HG03103 (cell line): ENCODE results near the gene KRT82.

Experiments used
- ATAC-seq: cut with Tn5 transposase; IDR thresholded peaks from one replicate; pipeline ENCODE4 v1.9.1; 2021; ENCODE audit warnings: low read depth; ENCODE audit not compliant: unreplicated experiment

KRT82 gene

DNA sequence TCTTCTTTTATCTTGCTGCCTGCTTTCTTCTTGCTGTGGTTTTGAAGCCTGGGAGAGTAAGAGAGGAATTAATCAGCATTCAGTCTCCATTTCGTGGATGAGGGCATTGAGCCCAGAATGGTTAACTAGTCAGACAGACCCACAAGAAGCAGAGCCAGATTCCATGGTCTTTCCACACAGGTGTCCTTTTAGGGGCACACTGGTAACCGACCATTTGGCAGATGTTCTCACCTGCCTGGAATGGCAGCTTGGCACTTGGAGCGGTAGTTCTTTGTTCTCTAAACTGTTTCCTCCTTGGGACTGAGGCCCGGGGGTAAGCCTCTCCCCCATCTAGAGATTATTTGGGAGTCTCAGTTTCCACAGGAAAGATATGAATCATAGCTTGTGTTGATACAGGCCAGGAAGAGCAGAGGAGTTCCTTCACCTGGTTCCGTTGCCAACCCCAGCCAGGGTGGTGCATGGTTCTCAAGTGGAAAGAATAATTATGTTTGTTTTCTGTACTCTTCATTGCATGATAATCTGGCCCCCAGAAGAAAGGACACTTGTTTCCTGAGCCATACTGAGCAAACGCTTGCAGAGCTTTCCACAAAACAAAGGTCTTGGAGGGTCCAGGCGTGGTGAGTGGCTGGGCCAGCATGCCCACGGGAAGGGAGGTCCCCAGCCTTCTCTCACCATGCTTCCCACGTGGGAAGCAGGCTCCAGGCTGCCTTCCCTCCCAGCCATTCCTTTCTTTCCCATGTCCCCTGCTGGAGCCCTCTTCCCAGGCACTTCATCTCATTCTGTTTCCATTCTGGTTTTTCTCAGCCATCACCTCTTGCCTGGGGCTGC, 30.1 kb upstream of the KRT82 start:
- no peak for ATAC-seq

DNA sequence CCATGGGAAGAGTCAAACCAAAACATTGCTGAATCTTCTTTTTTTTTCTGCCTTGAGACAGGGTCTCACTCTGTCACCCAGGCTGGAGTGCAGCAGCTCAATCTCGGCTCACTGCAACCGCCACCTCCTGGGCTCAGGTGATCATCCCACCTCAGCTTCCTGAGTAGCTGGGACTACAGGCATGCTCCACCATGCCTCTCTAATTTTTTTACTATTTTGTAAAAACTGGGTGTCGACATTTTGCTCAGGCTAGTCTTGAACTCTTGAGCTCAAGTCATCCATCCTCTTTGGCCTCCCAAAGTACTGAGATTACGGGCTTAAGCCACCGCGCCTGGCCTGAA, 29.5 kb upstream of the KRT82 start:
- ATAC-seq, result no peak

DNA sequence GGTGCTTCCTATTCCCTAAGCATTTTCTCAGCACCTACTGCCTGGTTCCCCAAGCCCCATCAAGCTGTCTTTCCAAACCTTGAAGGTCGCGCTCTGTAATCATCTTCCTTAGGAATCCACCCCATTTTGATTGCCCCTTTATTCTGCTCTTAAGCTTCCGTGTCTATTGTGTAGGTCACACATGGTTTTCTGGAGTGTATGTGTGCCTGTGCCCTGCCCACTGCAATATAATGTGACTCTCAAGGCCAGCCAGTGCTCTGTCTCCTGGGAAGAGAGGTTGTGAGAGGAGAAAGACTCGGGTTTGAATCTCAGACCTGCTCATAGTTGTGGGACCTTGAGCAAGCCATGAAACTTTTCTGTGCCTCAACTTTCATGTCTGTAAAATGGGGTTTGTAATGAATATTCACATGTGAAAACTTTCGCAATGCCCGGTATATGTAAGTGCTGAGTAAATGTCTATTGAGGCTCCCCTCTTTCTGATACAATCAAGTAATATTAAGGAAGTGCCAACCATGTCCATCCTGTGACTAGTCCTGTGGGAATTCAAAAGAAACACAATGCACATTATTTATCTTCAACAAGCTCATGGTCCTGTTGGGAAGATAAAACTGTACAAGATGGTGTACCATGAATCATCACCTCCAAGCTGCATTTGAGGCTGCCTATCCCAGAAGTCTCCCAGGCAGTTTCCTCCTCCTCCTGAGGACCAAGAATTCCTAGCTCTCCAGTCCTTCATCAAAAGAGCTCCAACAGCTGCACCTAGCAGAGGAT, 28.8 kb upstream of the KRT82 start:
- no peak for ATAC-seq

DNA sequence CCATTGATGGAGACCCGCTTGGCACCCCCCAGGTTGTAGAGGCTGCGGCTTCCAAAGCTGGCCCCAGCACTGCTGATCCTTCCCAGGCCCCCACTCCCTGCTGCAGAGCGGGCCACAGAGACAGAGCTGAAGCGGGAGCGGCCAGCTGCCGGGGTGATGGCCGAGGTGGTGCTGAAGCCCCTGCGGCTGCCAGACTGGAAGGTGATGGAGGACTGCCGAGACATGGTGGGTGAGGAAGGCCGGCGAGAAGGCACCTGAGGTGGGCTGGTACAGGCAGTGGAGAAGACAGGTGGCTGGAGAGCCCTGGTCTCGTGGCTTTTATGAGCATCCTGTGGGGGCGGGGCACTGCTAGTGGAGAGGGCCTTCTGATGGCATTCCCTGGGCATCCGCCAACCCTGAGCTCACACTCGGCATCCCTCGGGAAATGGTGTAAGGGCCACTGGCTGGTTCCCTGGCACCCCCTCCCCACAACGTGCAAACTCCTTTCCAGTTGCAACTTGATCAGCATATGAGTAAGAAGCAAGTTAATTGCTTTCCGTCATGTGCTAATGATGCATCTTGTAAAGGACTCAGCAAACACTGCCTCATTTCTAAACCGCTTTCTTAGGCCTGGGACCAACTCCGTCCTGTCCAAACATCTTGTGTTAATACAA, 28.1 kb upstream of the KRT82 start, which contains the start of gene KRT75:
KRT75 (minus strand) TSS at position 291 of the 653 bp plus-strand sequence; CDS start at position 224, 67 bp downstream.
- ATAC-seq, result no peak

DNA sequence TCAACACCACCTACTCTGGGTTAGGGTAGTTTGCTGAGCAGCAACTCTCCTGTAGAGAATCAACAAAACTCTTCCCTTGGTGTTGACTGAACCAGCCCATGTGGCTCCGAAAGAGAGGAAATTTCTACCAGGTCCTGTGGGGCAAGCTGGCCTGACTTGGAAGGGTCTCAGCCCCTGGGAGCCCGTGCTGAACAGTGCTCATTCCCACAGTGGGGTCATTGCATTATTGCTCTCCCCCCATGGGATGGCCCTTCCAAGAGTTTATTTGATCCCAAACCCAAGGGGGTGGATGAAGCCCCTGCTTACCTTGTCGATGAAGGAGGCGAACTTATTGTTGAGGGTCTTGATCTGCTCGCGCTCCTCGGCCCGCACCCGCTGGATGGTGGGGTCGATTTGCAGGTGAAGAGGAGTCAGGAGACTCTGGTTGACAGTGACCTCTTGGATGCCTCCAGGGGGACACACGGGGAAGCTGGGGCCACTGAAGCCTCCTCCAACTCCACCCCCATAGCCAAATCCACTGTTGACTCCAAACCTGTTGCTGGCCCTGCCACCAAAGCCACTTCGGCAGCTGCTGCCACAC, 27.5 kb upstream of the KRT82 start:
- ATAC-seq, result no peak

DNA sequence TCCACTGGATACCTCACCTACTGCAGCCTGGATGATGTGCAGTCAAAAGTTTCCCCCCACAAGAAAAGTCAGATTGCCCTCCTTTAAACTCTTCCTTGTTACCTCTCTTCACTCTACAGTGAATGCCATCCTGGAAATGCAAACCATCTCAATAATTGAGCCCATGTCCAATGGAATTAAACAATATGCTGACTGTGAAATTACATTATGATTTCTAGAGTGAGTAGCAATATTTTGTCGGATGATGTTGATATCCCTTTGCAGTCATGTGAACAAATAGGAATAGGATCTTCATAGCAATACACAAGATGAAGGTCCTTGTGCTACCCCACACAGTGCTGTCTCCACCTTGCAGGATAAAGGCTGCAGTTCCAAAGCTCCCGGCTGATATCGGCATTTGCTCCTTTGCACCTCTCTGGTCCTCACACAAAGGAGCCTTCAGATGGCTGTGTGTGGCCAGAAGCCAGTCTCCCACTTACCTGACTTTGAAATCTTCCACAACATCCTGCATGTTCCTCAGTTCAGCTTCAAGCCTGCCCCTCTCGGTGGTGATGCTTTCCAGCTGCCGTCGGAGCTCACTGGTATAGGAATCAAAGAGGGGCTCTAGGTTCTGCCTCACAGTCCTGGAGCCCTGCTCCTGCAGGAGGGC, 26.5 kb upstream of the KRT82 start:
- ATAC-seq, result no peak

DNA sequence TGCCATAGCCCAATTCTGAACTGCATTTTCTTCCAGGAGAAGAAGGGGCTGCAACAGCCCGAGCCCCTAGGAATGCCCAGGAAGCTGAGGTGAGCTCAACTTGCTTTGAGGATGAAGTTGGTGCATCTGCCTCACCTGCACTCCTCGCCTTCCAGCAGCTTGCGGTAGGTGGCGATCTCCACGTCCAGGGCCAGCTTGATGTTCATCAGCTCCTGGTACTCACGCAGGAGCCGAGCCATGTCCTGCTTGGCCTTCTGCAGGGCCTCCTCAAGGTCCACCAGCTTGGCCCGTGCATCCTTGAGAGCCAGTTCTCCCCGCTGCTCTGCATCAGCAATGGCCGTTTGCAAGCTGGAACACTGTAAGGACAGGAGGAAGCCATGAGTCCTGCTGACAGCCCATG, 22.0 kb upstream of the KRT82 start:
- no peak for ATAC-seq

DNA sequence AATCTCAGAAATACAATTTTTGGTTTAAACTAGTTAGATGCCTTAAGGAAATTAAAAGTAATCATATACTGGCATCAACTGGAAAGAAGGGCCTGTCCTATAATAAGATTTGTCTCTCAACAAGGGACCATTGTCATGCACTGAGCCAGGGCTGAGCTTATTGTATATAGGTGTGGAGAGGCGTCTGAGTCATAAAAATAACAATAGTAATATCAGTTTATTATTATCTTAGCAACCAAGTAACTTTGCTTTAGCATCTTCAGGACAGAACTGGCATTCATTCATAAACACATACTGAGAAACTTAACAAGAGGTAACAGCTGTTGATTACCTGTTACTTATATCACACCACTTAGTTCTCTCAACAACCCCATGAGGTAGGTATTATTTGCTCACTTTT, 20.9 kb upstream of the KRT82 start:
- ATAC-seq, result no peak

DNA sequence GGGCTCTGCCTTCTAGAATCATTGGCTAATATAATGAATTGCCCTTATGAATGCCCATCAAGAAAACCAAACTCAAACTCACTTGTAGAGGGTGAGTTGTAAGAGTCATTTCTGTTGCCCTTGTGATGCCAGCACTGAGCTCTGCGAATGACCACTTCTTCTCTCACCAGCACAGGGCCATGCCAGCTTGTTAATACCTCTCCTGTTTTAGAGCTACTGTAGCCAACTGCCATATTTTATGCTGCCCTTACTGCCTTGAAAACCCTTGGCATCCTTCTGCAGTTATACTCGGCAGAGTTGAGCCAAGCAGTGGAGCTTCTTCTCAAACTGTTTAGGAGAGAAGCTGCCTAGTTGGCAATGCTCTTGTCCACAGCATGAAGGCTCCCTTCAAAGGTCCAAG, 19.9 kb upstream of the KRT82 start:
- ATAC-seq, result no peak

DNA sequence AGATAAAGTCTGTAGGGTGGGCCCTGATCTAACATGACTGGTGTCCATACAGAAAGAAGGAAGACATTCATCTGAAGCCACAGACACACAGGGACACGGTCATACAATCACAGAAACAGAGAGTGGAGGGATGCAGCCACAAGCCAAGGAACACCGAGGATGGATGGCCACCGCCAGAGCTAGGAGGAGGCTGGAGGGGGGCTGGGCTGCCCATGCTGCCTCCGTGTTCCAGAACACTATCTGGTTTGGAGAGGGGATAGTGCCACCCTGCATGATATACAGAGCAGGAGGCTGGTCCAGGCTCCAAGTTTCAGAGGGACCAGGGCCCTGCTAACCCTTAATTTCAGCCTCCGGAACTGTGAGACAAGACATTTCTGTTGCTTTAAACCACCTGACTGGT, 19.3 kb upstream of the KRT82 start:
- no peak for ATAC-seq

DNA sequence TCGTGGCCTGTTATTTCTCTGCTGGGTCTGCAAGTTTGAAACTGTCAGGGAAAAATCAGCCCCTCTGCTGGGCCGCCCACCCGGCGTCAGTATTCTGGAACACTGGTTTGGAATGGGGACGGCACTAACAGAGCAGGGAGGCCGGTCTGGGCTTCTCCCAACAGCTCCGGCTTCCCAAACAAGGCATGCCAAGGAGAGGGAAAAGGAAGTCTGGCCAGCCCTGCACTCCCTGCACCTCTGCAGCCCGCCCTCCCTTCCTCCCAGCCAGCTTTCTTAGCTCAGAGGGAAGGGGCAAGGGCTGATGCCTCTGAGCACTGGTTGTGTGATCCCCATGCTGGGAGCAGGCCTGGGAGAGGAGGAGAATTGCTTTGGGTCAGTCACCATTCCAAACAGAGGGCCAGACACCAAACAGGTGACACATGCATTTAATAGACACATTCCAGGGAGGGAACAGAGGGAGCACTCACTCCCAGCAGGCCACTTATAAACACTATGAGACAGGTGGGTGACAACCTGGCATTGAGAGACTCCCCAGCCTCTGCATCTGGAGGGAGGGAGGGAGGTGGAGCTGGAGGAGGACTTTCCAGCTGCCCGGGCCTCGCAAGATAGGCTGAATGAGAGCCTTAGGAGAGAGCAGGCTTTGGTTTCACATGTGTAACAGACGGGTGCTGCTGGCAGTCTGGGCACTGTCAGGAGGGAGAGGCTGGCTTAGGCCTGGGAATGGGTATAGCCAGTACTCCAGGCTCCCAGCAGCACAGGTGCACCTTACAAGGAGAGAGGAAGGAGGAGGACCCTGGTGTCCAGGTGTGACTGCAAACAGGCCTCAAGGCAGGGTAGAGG, 17.7 kb upstream of the KRT82 start:
- ATAC-seq, result no peak

DNA sequence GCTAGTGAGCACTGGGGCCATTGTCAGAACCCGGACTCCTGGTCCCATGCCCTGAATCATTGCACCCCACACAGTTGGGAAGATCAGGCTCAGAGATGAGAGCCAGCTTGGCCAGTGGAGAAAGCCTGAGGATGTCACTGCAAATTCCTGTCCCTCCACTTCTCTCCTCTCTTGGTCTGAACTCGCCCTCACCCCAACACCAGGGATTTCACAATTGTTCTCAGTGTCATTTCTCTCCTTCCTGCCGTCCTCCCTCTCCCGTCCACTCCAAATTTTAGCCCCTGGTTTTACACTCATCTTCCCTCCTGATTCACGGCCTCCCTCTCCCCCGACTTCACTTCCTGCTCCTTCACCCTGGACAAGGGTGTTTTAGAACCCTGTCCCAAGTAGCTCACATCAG, 16.9 kb upstream of the KRT82 start:
- no peak for ATAC-seq

DNA sequence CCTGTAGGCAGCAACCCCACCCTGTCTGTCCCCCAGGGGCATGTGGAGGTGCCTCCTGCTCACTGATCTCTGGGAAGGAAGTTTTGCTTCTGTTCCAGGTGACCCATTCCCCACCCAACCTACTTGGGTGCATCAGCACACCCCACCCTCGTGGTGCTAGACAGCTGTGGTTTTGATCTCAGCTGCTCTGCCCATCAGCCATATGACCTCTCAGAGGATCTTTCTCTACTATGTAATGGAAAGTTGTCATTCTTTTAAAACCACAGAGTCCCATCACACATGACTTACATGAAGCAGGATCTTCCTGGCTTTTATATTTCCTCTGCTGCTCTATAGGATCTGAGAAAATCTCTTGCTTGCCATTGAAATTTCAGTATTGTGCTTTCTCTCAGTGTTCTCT, 13.5 kb upstream of the KRT82 start:
- ATAC-seq, result no peak

DNA sequence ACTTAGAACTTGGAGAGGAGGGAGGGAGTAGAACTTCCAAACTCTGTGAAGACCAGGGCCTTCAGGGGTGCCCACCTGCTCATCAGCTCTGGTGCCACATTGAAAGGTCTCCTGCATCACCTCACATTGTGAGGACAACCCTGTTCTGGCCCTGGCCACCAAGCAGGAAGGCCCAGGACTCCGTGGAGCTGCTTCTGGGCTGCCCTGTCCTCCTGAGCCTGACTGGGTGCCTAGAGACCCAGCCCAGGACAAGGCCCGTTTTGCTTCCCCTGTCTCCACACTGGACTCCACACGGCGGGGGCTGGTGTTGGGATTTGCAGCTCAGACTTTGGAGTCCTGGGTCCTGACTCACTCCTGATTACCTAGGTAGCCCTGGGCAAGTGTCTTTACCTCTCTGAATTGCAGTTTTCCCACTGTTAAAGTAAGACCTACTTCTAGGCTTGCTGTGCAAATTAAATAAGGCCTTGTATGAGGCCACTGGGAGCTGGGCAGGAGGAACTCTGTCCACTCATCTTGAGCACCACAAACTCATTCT, 12.5 kb upstream of the KRT82 start:
- ATAC-seq, result no peak

DNA sequence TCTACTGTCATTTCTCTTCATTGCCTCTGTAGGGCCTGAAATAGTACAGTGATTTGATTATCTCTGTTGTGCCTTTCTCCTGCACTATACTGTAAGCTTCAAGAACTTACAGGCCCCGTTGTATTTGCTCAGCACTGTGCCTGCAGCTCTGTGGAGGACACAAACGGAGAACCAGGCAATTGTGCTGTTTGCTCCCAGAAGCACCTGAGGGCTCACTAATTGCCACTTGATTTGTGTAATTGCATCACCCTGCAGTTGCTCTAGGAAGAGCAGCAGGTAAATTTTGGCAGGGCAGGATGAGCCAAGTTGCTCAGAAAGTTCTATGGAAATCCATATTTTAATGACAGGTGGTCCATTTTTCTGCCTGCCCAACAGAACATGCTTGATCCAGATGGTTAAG, 11.6 kb upstream of the KRT82 start:
- ATAC-seq, result no peak

DNA sequence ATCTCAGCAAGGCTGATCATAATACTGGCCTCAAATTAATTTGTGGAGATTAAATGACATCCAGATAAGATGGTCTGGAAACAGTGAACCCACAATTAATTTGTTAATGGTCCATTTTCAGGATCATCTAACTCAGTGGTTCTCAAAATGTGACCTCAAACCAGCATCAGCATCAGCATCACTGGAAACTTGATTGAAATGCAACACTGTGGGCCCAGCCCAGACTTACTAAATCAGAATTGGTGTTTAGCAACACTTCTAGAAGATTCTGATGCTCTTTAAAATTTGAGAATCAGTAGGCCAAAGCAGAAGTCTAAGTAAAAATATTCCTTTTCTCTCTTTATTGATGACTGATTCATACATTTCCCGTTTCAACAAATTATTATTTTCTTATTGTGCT, 10.7 kb upstream of the KRT82 start:
- no peak for ATAC-seq

DNA sequence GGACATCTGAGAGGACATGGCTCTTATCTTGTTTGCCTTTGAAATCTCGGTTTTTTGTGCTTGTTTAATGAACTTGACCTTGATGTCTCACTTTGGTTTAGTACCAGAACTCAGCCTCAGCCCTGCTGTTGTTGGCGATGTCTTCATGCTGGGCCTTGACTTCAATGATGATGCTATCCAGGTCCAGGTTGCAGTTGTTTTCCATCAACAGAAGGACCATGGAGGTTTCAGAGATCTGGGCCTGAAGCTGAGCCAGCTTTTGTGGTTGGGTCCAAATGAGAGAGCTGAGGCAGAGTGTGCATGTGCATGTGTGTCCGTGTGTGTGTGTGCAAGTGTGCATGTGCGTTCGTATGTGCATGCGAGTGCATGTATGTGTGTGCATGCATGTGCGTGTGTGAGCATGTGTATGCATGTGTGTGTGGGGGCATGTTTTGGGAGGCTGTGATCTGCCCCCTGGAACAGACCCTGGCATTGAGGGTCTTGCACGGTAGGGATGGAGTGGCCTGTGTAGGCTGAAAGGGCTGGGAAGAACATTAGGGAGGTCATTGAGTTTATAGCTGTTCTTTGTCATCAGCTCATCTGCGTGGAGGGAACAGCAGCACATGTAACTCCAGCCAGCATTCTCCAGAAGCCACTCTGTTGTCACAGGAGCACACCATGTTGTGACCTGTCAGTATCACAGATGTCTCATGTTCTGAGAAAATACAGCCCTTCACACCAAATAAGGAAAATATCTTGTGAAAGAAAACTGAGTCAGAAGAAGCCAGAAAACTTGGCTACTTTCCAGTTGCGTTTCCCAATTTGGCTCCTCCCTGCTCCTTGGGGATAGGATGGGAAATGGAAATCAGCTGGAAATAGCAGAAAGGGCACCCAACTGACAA, 10.0 kb upstream of the KRT82 start:
- no peak for ATAC-seq

DNA sequence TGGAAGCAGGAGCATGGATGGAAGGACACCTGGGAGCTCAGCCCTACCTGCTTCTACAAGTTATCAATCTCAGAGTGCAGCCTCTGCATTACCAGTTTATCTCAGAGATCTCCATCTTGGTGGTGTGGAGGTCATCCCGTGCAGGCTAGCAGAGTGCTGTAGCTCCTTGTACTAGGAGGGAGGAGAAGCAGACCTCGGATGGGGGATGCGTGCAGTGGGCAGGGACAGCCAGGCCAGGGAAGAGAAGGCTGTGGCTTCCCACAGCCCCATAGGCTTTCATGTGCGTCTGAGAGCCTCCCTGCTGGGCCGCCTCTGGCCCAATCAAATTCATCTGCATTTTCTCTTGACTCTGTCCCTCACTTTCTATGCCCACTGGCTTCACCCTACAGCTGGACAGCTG, 8.8 kb upstream of the KRT82 start:
- no peak for ATAC-seq
